ENCODE measurements around the gene UACA.
A peak's percentile ranks its signal among the peaks of the same experiment; 100 is the strongest.

UACA gene

DNA sequence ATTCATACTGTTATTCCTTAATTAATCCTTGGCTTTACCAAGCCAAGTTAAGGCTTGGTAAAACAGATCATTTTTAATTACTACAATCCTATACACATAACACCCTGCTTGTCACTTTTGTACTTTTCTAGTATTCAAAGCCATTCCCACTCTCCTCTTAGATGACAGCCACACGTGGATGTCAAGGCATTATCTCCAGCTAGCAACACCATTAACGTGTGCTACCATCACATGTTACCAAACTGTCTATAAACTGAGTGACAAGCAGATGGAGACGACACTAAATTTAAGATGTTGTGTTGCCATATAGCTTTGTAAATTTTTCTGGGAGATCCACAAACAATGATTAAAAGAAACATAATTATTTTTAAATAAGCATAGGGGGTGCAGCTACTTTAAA lies 103.7 kb downstream of the UACA start:
- no peak for DNase-seq

DNA sequence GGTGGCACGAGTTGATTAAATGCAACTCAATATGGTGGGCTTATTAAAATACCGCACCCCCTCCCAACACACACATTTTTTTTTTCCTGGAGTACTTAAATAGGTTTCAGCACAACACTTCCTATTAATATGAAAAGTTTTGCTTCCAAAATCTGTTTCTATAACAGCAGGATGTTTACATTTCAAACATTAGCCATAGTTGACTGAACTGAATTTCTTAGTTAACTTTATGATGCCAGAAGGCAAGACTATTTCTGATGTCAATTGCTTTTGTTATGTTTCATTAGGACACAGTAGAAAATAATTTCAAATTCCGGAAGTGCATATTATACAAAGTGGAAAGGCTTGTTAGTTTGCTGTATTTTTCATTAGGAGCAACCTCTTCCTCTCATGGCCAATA lies 104.7 kb downstream of the UACA start:
- DNase-seq = no peak

DNA sequence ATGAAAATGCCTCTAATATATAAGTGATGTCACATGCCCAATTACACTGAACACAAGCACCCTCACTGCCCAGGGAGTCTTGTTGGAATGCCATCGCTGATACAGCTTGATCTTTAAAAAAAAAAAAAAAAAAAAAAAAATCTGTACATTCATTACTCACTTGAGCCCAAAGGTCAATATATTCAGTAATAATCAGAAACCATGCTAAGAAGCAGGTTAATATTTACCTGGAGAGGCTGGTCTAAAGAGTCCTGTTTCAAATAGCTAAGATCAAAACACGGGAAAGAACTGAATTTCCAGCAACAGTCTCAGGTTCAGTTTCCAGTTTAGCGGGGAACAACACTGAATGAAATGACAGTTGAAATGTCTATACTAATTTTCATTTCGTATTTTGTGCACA lies 109.9 kb downstream of the UACA start:
- DNase-seq = no peak

DNA sequence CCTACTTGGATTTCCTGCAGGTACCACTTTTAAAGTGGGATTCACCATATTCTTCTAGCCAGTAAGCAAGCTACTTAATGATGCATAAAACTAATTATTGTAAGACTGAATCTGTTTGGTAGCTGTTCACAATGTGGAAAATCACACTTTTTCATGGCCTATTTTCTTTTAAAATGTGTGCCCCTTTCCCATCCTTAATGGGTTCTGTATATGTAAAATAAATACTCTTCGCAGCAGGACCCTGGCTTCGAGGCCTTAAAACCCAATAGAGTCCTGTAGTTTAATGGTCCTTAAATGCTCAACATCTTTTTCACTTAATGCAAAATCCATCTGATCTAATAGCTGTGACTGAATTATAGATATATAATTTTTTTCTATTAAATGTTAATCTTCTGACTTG lies 111.0 kb downstream of the UACA start:
- DNase-seq = no peak

DNA sequence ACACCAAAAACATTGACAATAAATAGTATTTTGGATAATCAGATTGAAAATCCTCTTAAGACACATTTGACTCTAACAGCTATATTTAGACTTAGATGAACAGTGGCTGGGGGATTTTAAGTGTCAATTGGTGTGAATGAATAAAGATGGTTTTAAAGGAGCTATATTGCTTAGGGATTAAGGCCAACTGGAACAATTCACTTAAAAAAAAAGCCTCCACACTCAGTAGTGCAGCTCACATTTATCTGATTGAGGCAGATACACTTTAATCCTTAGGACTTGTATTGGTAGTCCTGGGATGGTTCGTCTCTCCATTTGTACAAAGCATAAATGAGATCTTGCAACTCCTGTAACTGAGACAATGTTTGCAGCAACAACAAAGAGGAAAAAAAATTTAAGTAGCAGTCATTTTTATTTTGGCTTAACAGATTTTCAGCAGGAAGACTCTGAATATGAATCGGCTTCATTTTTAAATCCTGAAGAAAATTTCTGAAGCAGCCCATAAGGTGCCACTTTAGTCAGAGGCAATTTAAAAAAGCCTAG lies 112.0 kb downstream of the UACA start:
- DNase-seq = no peak

DNA sequence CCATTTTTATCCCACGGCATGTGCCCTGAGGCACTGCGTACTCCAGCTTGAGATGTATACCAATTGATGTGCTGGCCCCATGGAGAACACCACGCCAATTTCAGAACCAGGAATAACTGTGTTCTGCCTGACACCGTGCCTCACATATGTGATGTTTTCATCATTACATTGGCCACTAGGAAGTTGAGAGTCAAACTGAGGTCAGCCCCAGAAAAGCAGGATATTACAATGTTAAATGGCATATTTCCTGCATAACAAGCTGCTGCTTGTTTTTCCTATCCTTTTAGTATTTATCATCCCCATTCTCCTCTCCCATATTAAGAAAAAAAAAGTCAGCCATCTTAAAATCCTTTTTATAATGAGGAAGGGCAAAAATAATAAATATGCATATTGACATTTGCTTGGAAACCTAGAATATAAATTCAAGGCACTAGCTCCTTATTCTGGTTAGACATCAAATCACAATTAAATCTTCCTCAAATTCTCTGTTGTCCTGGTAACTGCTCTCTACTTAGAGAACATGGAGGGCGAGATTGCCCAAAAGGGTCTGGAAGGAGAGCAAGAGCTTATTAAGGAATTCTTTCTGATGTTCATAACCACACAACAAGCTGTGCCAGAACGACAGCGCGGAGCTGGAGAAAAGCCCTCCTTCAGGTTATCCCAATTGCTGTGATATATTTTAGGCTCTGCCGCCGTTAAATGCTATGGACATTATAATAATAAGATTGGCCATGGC lies 112.6 kb downstream of the UACA start:
- no peak for DNase-seq

DNA sequence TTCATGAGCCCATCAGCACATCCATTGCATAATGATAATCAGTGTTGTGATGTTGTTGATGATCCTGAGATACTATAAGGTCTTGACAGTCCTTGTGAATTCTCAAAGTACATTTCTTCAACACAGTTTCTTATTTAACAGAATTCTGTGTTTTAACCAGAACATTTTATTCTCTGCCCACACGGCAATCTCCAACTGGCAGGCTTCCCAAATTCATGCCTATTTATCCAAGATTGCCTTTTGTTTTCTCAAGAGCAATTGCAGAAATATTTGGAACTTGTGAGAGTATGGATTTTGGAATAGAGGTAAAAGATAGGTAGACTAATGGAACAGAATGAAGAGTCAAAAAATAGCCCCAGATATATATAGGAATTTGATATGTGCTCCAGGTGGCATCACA lies 116.0 kb downstream of the UACA start:
- no peak for DNase-seq

DNA sequence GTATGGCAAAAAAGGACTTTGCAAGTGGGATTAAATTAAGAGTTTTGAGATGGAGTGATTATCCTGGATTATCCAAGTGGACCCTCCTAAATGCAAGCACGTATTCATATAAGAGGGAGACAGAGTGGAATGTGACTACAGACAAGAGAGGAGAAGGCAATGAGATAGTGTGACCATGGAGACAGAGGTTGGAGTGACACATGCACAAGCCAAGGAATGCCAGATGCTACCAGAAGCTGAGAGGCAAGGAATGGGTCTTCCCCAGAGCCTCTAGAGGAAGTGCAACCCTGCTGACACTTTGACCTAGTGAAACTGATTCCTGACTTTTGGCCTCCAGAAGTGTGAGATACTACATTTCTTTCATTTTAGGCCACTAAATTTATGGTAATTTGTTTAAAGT lies 117.2 kb downstream of the UACA start:
- no peak for DNase-seq

DNA sequence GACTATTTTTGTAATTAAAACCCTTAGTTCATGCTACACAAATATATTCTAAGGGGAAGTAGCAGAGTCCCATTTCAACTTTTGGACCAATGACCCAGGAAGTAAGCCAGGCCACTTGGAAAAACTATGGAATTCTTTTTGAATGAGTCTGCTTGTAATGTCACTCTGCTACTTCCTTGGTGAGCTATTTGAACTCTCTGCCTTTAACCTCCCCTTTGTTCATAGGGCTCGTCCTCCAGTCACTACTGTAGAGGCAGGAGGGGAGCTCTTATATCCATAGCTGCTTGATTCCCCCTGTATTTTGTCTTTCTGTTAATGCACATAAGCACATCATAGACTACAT lies 119.6 kb downstream of the UACA start:
- DNase-seq = no peak

DNA sequence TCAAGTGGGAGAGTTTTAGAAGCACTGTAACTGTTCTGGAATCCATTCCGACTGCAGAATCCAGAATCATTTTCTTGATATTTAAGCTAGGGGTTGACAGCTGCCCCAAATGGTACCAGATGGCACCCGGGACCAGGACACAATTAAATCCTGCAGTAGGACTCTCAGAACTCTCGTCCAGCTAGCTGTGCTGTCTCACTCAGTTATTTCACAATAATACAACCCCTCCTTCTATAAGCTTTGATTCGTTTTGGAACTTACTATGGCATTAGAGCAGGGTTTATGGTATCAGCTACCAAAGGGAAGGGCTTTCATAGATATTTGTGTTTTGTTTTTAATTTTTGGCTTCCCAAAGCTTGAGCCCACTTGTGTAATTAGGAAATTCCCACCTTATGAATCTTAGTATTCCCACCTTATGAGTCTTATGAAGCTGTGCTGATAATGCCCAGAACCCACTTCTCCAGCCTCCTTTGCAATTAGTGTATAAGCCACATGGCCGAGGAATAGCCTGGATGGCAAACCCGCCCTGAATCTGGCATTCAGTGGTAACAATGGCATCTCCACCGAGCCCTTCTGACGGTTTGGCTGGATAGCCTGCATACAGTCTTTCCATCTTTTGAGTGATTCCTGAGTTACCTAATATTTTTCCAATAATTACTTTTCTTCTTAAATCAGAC lies 120.1 kb downstream of the UACA start:
- no peak for DNase-seq

DNA sequence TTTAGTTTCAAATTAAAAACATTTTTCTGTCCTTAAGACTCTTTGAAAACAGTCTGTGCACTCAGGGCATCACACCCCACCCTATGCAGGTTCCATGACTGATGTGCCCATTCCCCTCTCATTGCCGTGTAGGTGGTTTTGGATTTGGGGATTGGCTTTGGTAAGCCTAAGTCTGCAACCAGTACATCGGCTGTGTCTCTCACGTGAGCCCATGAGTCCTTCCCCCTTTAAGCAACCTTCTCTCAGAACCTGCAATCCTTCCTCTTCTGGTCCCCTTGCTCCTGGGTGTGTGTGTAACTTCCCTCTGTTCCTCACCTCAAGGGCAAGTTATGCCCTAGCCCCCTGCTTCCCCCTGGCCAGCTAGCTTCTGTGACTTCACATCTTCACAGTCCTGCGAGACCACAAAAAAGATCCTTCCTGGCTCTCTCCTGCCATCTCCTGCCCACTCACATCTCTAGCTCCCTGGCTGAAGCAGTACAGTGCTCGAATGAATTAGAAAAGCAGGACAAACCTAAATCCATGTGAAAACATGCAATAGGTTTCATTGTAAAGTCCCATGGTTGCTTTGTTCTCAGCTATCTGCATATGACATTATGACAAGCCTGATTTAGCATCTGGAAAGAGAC lies 126.7 kb downstream of the UACA start:
- peak; percentile 16 for DNase-seq

DNA sequence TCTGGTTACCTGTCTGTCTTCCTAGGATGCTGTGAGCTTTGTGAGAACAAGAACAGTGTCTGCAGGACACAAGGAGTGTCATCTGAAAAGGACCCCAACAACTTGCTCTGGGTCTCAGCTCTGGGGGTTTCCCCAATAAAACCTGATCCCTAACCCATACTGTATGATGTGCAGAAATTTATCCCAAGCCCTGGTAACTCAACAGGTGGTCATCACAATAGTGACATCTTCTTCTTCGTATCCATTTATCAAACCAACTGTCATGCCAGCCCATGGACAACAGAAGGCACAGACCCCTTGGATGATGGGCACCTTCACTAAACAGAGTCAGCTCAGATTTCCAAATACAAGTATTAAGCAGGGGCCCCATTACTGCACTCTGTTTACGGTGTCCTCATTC lies 127.5 kb downstream of the UACA start:
- DNase-seq = no peak

DNA sequence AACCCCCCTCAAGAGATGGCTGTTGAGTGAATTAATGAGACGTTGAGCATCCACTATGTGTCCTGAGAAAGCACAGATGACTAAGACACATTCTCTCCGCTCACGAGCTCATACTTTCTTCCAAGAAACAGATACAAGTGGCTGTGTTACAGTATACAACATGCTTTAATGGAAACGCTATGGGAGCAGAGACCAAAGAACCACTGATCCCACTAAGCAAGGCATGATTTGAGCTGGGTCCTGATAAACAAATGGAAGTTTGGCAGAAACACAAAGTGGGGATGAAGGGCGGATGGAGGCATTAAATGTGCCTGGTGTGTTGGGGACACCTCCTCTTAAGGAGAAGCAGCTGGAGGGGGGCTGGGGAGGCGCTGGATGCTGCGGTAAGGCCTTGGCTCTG lies 129.4 kb downstream of the UACA start:
- no peak for DNase-seq

DNA sequence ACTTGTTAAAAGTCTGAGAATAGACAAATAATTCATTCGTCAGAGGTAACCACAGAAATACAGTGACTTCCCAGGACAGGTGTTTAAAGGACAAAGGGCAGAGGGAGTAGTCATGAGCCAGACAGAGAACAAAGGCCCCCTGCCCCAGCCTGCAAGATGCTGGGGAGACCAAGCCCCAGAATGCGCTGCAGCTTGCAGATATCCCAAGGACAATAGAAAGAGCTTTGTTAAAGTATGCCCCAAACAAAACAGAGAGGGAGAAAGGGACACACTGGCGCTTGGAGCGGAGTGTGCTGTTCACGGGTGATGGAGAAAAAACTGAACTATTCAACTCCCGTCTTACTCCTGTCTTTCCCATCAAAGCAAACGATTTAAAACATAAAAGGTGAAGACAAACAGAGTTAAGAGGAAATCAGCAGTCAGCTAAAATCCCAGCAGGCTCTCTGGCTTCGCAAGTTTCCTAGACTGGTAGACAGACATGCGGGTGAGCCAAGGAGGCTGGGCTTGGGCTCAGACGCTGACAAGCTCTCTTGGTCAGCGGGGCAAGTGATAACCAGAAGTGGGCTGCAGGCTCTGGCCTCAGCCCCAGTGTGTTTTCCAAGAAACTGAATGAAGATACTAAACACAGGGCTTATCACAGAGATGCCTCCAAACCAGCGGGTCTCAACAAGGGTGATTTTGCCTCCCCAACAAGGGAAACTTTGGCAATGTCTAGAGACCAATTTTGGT lies 130.1 kb downstream of the UACA start:
- DNase-seq = peak; percentile 21

DNA sequence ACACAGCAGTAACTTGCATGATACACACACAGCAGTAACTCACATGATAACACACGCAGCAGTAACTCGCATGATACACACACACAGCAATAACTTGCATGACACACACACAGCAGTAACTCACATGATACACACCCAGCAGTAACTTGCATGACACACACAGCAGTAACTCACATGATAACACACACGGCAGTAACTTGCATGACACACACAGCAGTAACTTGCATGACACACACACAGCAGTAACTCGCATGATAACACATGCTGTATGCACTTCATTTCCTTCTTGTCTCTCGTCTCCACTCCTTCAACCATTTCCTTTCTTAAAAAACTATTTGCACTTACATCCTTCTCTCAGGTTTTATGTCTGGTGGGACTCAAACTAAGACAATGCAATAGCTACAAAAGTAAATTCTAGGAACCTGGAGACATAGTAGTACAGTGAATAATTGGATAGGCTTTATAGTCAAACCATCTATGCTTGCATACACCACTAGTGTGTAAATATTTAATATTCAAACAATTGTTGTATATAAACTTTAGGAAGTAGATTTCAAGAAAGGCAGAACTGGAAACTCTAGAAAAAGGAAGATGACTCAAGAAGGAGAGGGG lies 130.8 kb downstream of the UACA start:
- no peak for DNase-seq

DNA sequence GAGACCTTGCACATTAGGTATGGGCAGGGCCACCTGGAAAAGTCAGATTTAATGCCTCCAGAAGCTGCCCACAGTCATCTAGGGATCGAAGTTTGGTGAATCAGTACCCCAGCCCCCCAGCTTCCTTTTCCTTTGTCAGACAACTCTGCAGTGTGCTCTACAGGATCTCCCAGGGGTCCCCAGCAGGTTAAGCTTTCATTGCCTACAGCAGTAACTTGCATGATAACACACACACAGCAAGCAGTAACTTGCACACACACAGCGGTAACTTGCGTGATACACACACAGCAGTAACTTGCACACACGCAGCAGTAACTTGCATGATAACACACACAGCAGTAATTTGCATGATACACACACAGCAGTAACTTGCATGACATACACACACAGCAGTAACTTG lies 131.3 kb downstream of the UACA start:
- no peak for DNase-seq

DNA sequence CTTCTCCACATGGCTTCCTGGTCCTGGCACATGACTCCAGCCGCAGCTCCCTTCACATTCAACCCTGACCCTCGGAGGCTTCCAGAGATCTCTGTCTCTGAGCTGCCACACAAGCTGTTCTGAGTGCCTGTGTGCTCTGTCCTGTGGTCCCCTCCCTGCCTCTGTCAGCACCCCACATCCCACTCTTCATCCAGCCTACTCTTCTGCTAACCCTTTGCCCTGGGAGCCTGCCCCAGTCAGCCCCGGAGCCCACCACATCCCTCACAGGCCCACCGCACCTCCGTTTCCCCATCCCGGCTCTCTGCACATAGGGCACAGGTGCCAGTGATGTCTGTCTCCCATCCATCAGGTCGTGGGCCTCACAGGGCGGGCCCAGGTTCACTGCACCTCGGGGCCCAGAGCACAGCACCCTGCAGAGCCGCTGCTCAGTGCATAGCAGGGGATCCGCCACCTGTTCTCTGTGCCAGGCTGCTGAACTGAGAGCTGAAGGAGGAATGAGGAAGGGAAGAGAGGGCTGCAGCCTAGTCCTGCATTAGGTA lies 133.6 kb downstream of the UACA start:
- peak; percentile 15 for DNase-seq

DNA sequence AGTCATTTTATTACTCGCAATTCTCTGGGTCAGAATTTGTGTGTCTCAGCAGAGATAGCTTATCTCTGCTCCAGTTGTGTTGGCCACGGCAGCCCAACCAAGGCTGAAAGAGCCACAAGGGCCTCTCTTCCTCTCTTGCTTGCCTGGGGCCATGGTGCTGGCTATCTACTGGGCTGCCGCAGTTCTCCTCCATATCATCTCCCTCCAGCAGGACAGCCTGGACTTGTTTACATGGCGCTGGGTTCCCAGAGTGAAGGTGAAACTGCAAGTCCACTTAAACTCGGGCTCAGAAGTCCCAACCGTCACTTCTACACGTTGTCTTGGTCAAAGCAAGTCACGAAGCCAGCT lies 134.8 kb downstream of the UACA start:
- no peak for DNase-seq

DNA sequence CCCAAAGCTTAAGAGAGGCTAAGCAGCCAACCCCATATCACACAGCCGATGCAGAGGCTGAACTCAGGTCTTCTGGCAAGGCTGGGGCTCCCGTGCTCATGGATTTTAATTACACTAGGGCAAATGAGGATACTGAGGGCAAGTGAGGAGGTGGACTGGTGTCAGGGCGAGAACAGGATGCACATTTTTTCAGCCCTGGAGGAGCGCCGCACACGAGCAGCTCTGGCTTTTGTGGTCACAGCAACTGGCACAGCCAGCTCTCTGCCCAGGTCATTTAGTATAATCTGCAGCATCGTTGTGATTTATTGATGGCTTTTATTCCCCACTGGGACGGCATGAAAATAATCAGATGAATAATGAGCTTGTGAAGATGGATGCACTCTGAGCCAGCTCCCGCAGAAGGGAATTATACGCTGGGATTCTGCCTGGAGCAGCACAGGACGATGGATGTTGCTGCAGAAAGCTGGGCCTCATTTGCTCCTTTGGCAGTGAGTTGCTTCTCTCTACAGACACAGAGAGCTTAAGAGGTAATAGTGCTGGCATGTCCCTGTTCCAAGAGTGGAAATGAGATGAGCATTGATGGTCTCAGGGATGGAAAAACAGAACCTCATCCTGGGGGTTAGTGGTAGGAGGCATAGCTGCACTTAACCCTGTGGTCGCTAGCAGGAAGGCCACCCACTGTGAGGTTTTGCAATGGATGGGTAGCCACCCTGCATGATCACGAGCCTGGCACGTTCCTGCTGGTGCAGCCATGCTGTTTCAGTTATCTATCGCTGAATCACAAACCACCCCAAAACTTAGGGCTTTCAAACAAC lies 135.4 kb downstream of the UACA start:
- peak; percentile 52 for DNase-seq

DNA sequence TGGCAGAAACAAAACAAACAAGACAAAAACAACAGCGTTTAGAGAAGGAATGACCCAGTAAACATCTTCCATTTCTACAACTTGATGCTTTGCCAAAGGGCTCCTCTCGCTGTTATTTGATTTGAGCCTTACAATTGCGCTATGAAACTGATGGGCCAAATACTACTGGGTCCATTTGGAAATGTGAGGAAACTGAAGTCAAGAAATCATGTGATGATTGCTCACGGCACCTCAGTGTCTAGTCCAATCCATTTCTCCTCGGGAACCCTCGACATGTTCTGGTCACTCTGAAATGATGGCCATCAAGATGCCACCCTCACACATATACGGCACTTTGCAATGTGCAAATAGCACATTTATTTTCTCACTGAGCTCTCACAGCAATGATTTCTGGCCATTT lies 136.0 kb downstream of the UACA start:
- no peak for DNase-seq

DNA sequence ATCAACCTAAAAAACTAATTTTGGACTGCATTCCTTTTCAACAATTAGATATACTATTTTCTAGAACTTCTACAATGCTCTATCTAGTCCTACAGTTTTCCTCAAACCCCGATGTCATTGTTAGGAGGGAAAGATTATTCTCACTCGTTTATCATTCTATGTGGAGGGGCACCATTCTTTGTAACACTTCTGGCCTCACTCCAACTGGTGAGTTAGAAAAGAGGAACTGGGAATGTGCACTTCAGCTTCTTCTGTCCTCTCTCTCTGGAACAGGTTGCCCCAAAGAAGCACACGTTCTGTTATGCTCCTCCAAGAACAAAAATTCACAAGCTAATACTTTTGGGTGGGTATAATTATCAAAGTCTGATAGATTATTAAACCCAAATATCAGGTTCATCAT lies 137.9 kb downstream of the UACA start:
- DNase-seq = no peak

DNA sequence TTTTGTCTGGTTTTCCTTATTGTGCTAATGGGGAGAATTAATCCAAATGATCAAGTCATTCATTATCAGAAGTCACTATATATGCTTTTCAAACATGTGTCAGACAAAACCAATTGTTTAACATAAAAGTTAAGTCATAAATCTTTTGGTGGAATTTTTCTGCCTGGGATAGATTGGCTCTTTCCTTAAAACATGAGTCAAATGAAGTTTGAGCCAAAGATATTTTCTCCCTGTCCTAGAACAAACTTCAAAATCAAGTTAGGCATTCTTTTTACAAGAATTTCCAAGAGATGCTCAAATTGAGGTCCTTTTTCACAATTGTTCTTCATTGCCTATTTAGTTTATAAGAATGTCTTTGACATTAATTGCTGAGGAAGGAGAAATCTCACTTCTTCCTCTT lies 138.3 kb downstream of the UACA start:
- no peak for DNase-seq
